Renal cortical epithelial cell (primary cell): Measurements from ENCODE around the gene SPIRE2. TPM values are rescaled to one million over a fixed set of nuclear protein-coding genes. Genes with fewer than 3 reads are reported as not detected.
"Not testable (repeated sequence)": the region's sequence is repeated elsewhere in the genome, so short reads cannot be mapped to it uniquely, and the experiment has no call there.

Source experiments
- DNase-seq: peaks from one replicate; pipeline ENCODE4 v3.0.0-alpha.2; 2011; ENCODE audit warnings: low read depth
- total RNA-seq: library from RNA; depleted of rRNA; stranded (reverse); fragments of >200 nt; gene quantifications from 2 replicates; pipeline ENCODE4 v1.2.3, GENCODE V29; 2014

Gene SPIRE2
- total RNA-seq, 1 donor from 2014 or later: 6.0 TPM

GRCh38 chr16:89834813-89835363 lies 6.6 kb downstream of the SPIRE2 start:
- DNase-seq: not testable (repeated sequence)

GRCh38 chr16:89836484-89836883 lies 8.2 kb downstream of the SPIRE2 start:
- not testable (repeated sequence) for DNase-seq

GRCh38 chr16:89837014-89837546 lies 8.8 kb downstream of the SPIRE2 start:
- DNase-seq: no peak

GRCh38 chr16:89841275-89841674 lies 13.0 kb downstream of the SPIRE2 start:
- DNase-seq: no peak

- peak; percentile 63 for DNase-seq
These were observed 14.5 kb downstream of the SPIRE2 start for GRCh38 chr16:89842471-89843408.

GRCh38 chr16:89843409-89844350 lies 15.4 kb downstream of the SPIRE2 start:
- no peak for DNase-seq

GRCh38 chr16:89844739-89845339 lies 16.6 kb downstream of the SPIRE2 start:
- DNase-seq: no peak

GRCh38 chr16:89845417-89845816 lies 17.1 kb downstream of the SPIRE2 start:
- DNase-seq: no peak

GRCh38 chr16:89847051-89847939 lies 19.0 kb downstream of the SPIRE2 start:
- DNase-seq: no peak

- no peak for DNase-seq
These were observed 19.6 kb downstream of the SPIRE2 start for GRCh38 chr16:89847940-89848297.

GRCh38 chr16:89848974-89849373 lies 20.7 kb downstream of the SPIRE2 start:
- no peak for DNase-seq

GRCh38 chr16:89853306-89853993 lies 25.2 kb downstream of the SPIRE2 start:
- no peak for DNase-seq

GRCh38 chr16:89855301-89855945 lies 27.1 kb downstream of the SPIRE2 start:
- no peak for DNase-seq

- DNase-seq: no peak
These were observed 27.7 kb downstream of the SPIRE2 start for GRCh38 chr16:89855986-89856385.

GRCh38 chr16:89858973-89859614 lies 30.8 kb downstream of the SPIRE2 start:
- DNase-seq: no peak

GRCh38 chr16:89859615-89860007 lies 31.3 kb downstream of the SPIRE2 start:
- DNase-seq: no peak

- DNase-seq: no peak
These were observed 32.6 kb downstream of the SPIRE2 start for GRCh38 chr16:89860747-89861304.

- DNase-seq: no peak
These were observed 33.4 kb downstream of the SPIRE2 start for GRCh38 chr16:89861648-89862047.
